Measurements from ENCODE around the gene KLHDC7A.

- TF ChIP-seq POLR2A (IDR thresholded peaks at IDR 0.05; ENCODE audit: low read depth, low read length) (no peak), EZH2 (IDR thresholded peaks at IDR 0.05; ENCODE audit: borderline replicate concordance, control insufficient read depth, low read depth, low read length) (no peak), ZBTB11 (CRISPR knock-in tag; IDR thresholded peaks at IDR 0.05) (no peak), FOXM1 (IDR thresholded peaks at IDR 0.05; ENCODE audit: low read depth, low read length) (no peak), CTCF (IDR thresholded peaks at IDR 0.05 in 2 of 3, conservative IDR thresholded peaks at IDR 0.05 in 1 of 3; ENCODE audit: control insufficient read depth in 2 of 3, extremely low read depth in 1 of 3, insufficient read depth in 1 of 3, low read depth in 3 of 3, low read length in 3 of 3) (no peak), JUNB (IDR thresholded peaks at IDR 0.05) (no peak), GABPA (IDR thresholded peaks at IDR 0.05; ENCODE audit: low read depth) (no peak), SRF (IDR thresholded peaks at IDR 0.05; ENCODE audit: low read depth in 2 of 2, low read length in 2 of 2) (no peak), TCF12 (IDR thresholded peaks at IDR 0.05; ENCODE audit: low read depth, low read length) (no peak), POLR2AphosphoS5 (IDR thresholded peaks at IDR 0.05; ENCODE audit: low read length) (no peak), ZNF217 (IDR thresholded peaks at IDR 0.05) (no peak), MYC (IDR thresholded peaks at IDR 0.05; ENCODE audit: insufficient read depth, insufficient read length, insufficient replicate concordance, low read length, severe bottlenecking) (no peak), ASH2L (IDR thresholded peaks at IDR 0.05; ENCODE audit: borderline replicate concordance, low read depth) (no peak), ZSCAN29 (IDR thresholded peaks at IDR 0.05) (no peak)
Observed at GRCh38 chr1:18469514-18469913, 11.2 kb upstream of the KLHDC7A start.

Measured in GM12878 (cell line).